H9 (cell line): ENCODE measurements around the gene HFE. TPM values are rescaled to one million over a fixed set of nuclear protein-coding genes. Genes with fewer than 3 reads are reported as not detected.

Experiments
- DNase-seq: peaks from one replicate; pipeline ENCODE4 v3.0.0-alpha.2; 2017
- H2AFZ ChIP-seq: one replicate; pipeline ENCODE4 v1.6.1; 2013; ENCODE audit warnings: mild to moderate bottlenecking, low read length, control low read depth, moderate library complexity
- H2AK5ac ChIP-seq: 2 replicates; pipeline ENCODE4 v1.6.1; 2013; ENCODE audit warnings: low read length, control low read depth, mixed read lengths; ENCODE audit not compliant: insufficient read length
- H2BK120ac ChIP-seq: one replicate; pipeline ENCODE4 v1.6.1; 2013; ENCODE audit warnings: low read depth, mild to moderate bottlenecking, low read length, control low read depth, inconsistent platforms; ENCODE audit not compliant: poor library complexity, severe bottlenecking
- H2BK12ac ChIP-seq: 2 replicates; pipeline ENCODE4 v1.6.1; 2013; ENCODE audit warnings: low read length, control low read depth, mixed read lengths, low read depth; ENCODE audit not compliant: insufficient read length
- H2BK15ac ChIP-seq: 2 replicates; pipeline ENCODE4 v1.6.1; 2013; ENCODE audit warnings: low read depth, low read length, control low read depth
- H2BK20ac ChIP-seq: one replicate; pipeline ENCODE4 v1.6.1; 2013; ENCODE audit warnings: low read depth, mild to moderate bottlenecking, low read length, control low read depth, inconsistent platforms; ENCODE audit not compliant: poor library complexity, severe bottlenecking
- H2BK5ac ChIP-seq: 2 replicates; pipeline ENCODE4 v1.6.1; 2013; ENCODE audit warnings: low read length, control low read depth, mixed read lengths; ENCODE audit not compliant: insufficient read length
- H3K14ac ChIP-seq: 2 replicates; pipeline ENCODE4 v1.6.1; 2013; ENCODE audit warnings: low read length, control low read depth; ENCODE audit not compliant: insufficient read depth
- H3K18ac ChIP-seq: 2 replicates; pipeline ENCODE4 v1.6.1; 2013; ENCODE audit warnings: low read depth, mild to moderate bottlenecking, mixed read lengths, low read length, control low read depth; ENCODE audit not compliant: insufficient read length
- H3K23ac ChIP-seq: 2 replicates; pipeline ENCODE4 v1.6.1; 2013; ENCODE audit warnings: low read length, control low read depth, mixed read lengths, low read depth; ENCODE audit not compliant: insufficient read length
- H3K23me2 ChIP-seq: 2 replicates; pipeline ENCODE4 v1.6.1; 2013; ENCODE audit warnings: low read depth, mild to moderate bottlenecking, mixed read lengths, low read length, control low read depth; ENCODE audit not compliant: insufficient read length, poor library complexity, severe bottlenecking
- H3K27ac ChIP-seq: 2 replicates; pipeline ENCODE4 v1.5.1; 2013; ENCODE audit warnings: low read length, control low read depth, mixed read lengths, low read depth; ENCODE audit not compliant: insufficient read length
- H3K27me3 ChIP-seq: 2 replicates; pipeline ENCODE4 v1.6.1; 2013; ENCODE audit warnings: low read length, control low read depth, inconsistent platforms; ENCODE audit not compliant: insufficient read depth
- H3K4ac ChIP-seq: 2 replicates; pipeline ENCODE4 v1.6.1; 2013; ENCODE audit warnings: low read depth, mild to moderate bottlenecking, control low read depth, inconsistent platforms, low read length, moderate library complexity
- H3K4me1 ChIP-seq: 2 replicates; pipeline ENCODE4 v1.6.1; 2013; ENCODE audit warnings: low read length, control low read depth, inconsistent platforms; ENCODE audit not compliant: insufficient read depth
- H3K4me2 ChIP-seq: 2 replicates; pipeline ENCODE4 v1.6.1; 2013; ENCODE audit warnings: low read length, control low read depth, mixed read lengths; ENCODE audit not compliant: insufficient read length, insufficient read depth
- H3K56ac ChIP-seq: 2 replicates; pipeline ENCODE4 v1.6.1; 2013; ENCODE audit warnings: low read depth, mild to moderate bottlenecking, mixed read lengths, low read length, control low read depth; ENCODE audit not compliant: insufficient read length
- H3K79me1 ChIP-seq: 2 replicates; pipeline ENCODE4 v1.6.1; 2013; ENCODE audit warnings: low read depth, mild to moderate bottlenecking, moderate library complexity, low read length, control low read depth, inconsistent platforms; ENCODE audit not compliant: insufficient read depth, poor library complexity, severe bottlenecking
- H3K79me2 ChIP-seq: 2 replicates; pipeline ENCODE4 v1.6.1; 2013; ENCODE audit warnings: low read length, control low read depth, inconsistent platforms; ENCODE audit not compliant: insufficient read depth
- H3K9ac ChIP-seq: 2 replicates; pipeline ENCODE4 v1.6.1; 2013; ENCODE audit warnings: low read length, control low read depth, mixed read lengths; ENCODE audit not compliant: insufficient read length; ENCODE audit errors: extremely low read depth
- H3K9me3 ChIP-seq: one replicate; pipeline ENCODE4 v1.6.1; 2013; ENCODE audit warnings: low read depth, low read length, inconsistent platforms; ENCODE audit not compliant: control insufficient read depth
- H3T11ph ChIP-seq: one replicate; pipeline ENCODE4 v1.6.1; 2013; ENCODE audit warnings: mild to moderate bottlenecking, low read length, control low read depth, inconsistent platforms
- H4K20me1 ChIP-seq: one replicate; pipeline ENCODE4 v1.6.1; 2013; ENCODE audit not compliant: control insufficient read depth, insufficient read length, insufficient read depth
- H4K5ac ChIP-seq: 2 replicates; pipeline ENCODE4 v1.6.1; 2013; ENCODE audit warnings: low read depth, mild to moderate bottlenecking, mixed read lengths, low read length, control low read depth; ENCODE audit not compliant: insufficient read length
- H4K8ac ChIP-seq: replicated peaks from 2 replicates; pipeline ENCODE4 v1.6.1; 2013; ENCODE audit warnings: low read length, control low read depth, mixed read lengths, low read depth; ENCODE audit not compliant: insufficient read length
- H4K91ac ChIP-seq: 2 replicates; pipeline ENCODE4 v1.6.1; 2013; ENCODE audit warnings: low read depth, mild to moderate bottlenecking, moderate library complexity, mixed read lengths, low read length, control low read depth; ENCODE audit not compliant: insufficient read length
- H3K27ac Mint-ChIP-seq, 3 experiments: 2 replicates in 2 of 3; 3 replicates in 1 of 3; pipeline ENCODE4 v1.8.0; 2020 to 2021; ENCODE audit warnings: mixed read lengths in 3 of 3, mild to moderate bottlenecking in 1 of 3, moderate library complexity in 1 of 3
- H3K27me3 Mint-ChIP-seq: 2 replicates; pipeline ENCODE4 v1.8.0; 2021; ENCODE audit warnings: low read depth, mild to moderate bottlenecking, moderate library complexity, mixed read lengths
- H3K36me3 Mint-ChIP-seq, 3 experiments: 2 replicates in 2 of 3; 3 replicates in 1 of 3; pipeline ENCODE4 v1.8.0; 2020 to 2021; ENCODE audit warnings: low read depth in 3 of 3, mixed read lengths in 3 of 3; ENCODE audit not compliant: insufficient read depth in 1 of 3
- H3K4me1 Mint-ChIP-seq, 2 experiments: 2 replicates each; pipeline ENCODE4 v1.8.0; 2020; ENCODE audit warnings: mixed read lengths in 2 of 2
- H3K4me3 Mint-ChIP-seq, 2 experiments: 2 replicates in 1 of 2; 3 replicates in 1 of 2; pipeline ENCODE4 v1.8.0; 2020 to 2021; ENCODE audit warnings: mild to moderate bottlenecking in 2 of 2, mixed read lengths in 2 of 2, moderate library complexity in 1 of 2
- H3K9me3 Mint-ChIP-seq, 2 experiments: 2 replicates in 1 of 2; 3 replicates in 1 of 2; pipeline ENCODE4 v1.8.0; 2020; ENCODE audit warnings: mild to moderate bottlenecking in 2 of 2, mixed read lengths in 2 of 2, moderate library complexity in 1 of 2
- CTCF ChIP-seq: fragments of 200-600 bp; sonication (generic); conservative IDR thresholded peaks from 3 replicates; pipeline ENCODE4 v1.8.0; 2021; ENCODE audit warnings: antibody characterized with exemption, mild to moderate bottlenecking
- WGBS: extraction: QIAGEN DNeasy Blood & Tissue Kit; methylation state at CpG from one replicate; pipeline ENCODE4 v1.1.7; 2013; ENCODE audit warnings: missing lambda C conversion rate, low lambda C conversion rate, mixed read lengths; ENCODE audit not compliant: insufficient read length; ENCODE audit errors: extremely low coverage; 5-methylcytosine and 5-hydroxymethylcytosine counted together
- total RNA-seq: library from RNA; stranded (reverse); gene quantifications from 2 replicates; pipeline ENCODE4 v1.2.1, GENCODE V29; 2021

HFE gene
- total RNA-seq, 1 experiment from 2014 or later = 0.98 TPM

GRCh38 chr6:26067367-26067766, 19.9 kb upstream of the HFE start:
- Histone ChIP-seq H3T11ph (no peak overlapping the region), H3K23me2 (no peaks in the 10 kb centered on the region), H3K9ac (no peak overlapping the region), H3K14ac (no peak overlapping the region), H2BK120ac (no peak overlapping the region), H3K4ac (no peak overlapping the region), H2AK5ac (no peak overlapping the region), H4K20me1 (no peaks in the 10 kb centered on the region), H3K56ac (no peak overlapping the region), H3K4me1 (no peaks in the 10 kb centered on the region), H4K5ac (no peak overlapping the region), H3K79me1 (no peaks in the 10 kb centered on the region), H2BK15ac (no peak overlapping the region), H2AFZ (no peak overlapping the region), H4K91ac (no peak overlapping the region), H3K9me3 (no peaks in the 10 kb centered on the region), H3K4me2 (no peak overlapping the region), H3K79me2 (no peaks in the 10 kb centered on the region), H3K27me3 (no peaks in the 10 kb centered on the region), H3K18ac (no peak overlapping the region), H3K23ac (no peak overlapping the region), H2BK20ac (no peak overlapping the region), H4K8ac (no peak overlapping the region), H2BK5ac (no peak overlapping the region), H2BK12ac (no peak overlapping the region), H3K27ac (no peak overlapping the region)
- no peak for DNase-seq
- Mint-ChIP-seq H3K4me1 (peaks cover 11 to 15% of the 10 kb centered on the region in 2 experiments), H3K4me3 (no peak overlapping the region), H3K9me3 (no peaks in the 10 kb centered on the region; a peak in 1 of 5 replicates), H3K27ac (peak overlapping the region in 1 of 3 experiments; percentile 43; a peak in 2 of 7 replicates), H3K36me3 (no peaks in the 10 kb centered on the region), H3K27me3 (no peaks in the 10 kb centered on the region)
- no peak for TF ChIP-seq CTCF
- no CpG with 5 or more reads among the region's 4 CpGs for WGBS
